ENCODE results near the gene STX11.

DNA sequence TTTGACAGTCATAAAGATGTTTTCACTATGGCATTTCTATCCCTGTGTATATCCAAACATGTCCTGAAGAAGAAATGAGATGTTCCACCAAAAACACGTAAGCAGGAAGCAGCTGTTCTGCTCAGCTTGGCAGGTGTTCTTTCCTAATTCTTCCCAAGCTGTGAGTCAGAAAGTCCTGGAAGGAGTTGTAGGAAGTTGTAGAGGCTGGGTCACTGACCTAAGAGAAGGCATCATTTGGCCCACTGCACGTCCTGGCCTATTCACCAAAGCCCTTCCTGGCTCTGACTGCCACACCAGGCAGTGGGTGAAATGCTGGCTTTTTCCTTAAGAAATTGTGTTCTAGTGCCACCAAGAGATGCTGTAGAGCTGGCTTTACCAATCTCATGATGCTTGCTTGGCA, 40.3 kb downstream of the STX11 start:
- TF ChIP-seq CTCF (IDR thresholded peaks at IDR 0.05) = no peak
- no peak for TF ChIP-seq POLR2A (IDR thresholded peaks at IDR 0.05)
- no peak for TF ChIP-seq POLR2AphosphoS5 (IDR thresholded peaks at IDR 0.05)

Data from breast epithelium (tissue), 3 donors.